NB4 (cell line): ENCODE results near the gene A1BG.

Experiments used
- CTCF ChIP-seq: IDR thresholded peaks from one replicate; pipeline ENCODE4 v1.5.1; 2012; ENCODE audit warnings: low read depth, low read length
- MYC ChIP-seq: IDR thresholded peaks from 2 replicates; pipeline ENCODE4 v1.6.1; 2011; ENCODE audit warnings: low read depth, low read length
- POLR2A ChIP-seq: IDR thresholded peaks from 2 replicates; pipeline ENCODE4 v1.6.1; 2011; ENCODE audit warnings: mild to moderate bottlenecking; ENCODE audit not compliant: insufficient read length; ENCODE audit errors: extremely low read depth
- TF ChIP-seq, protein P1 (sequence below): IDR thresholded peaks from 2 replicates; pipeline ENCODE4 v1.6.1; 2011; ENCODE audit warnings: low read depth, low read length

GRCh38 chr19:58336216-58336615 is 17.1 kb downstream of the A1BG start:
- TF ChIP-seq CTCF (no peak), POLR2A (no peak), MYC (no peak)
- TF ChIP-seq, protein P1, sequence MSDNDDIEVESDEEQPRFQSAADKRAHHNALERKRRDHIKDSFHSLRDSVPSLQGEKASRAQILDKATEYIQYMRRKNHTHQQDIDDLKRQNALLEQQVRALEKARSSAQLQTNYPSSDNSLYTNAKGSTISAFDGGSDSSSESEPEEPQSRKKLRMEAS = no peak
